Cardiac fibroblast (primary cell): ENCODE measurements around the gene LIMK1.
"Not testable (repeated sequence)": the region's sequence is repeated elsewhere in the genome, so short reads cannot be mapped to it uniquely, and the experiment has no call there.

Source experiments
- DNase-seq, 2 donors: peaks; one replicate each; pipeline versions ENCODE4 v3.0.0 to v3.0.0-alpha.2; 2010; ENCODE audit warnings: low read depth in 2 of 2
- H3K4me3 ChIP-seq, 2 donors: replicated peaks in 1 of 2; 1 replicate in 1 of 2; 2 replicates in 1 of 2; pipeline ENCODE4 v1.5.1; 2011; ENCODE audit warnings: low read depth in 2 of 2, low read length in 2 of 2, mild to moderate bottlenecking in 2 of 2, moderate library complexity in 1 of 2
- CTCF ChIP-seq: IDR thresholded peaks from one replicate; pipeline ENCODE4 v1.5.1; 2011; ENCODE audit warnings: low read depth, mild to moderate bottlenecking, low read length, inconsistent platforms

Gene LIMK1

GRCh38 chr7:74121401-74122249, 38.0 kb downstream of the LIMK1 start:
- no peak for DNase-seq
- H3K4me3 ChIP-seq = no peak overlapping the region

DNA sequence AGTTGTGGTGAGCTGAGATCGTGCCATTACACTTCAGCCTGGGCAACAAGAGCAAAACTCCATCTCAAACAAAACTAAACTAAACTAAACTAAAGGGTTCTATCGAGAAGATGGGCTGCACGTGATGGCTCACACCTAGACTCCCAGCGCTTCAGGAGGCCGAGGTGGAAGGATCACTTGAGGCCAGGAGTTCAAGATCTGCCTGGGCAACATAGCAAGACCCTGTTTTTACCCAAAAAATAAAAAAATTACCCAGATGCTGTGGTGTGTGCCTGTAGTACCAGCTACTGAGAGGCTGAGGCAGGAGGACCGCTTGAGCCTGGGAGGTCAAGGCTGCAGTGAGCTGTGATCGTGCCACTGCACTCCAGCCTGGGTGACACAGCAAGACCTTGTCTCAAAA, 40.3 kb downstream of the LIMK1 start:
- not testable (repeated sequence) for DNase-seq

More at GRCh38 chr7:74121401-74122249, 38.0 kb downstream of the LIMK1 start:
- TF ChIP-seq CTCF = no peak

DNA sequence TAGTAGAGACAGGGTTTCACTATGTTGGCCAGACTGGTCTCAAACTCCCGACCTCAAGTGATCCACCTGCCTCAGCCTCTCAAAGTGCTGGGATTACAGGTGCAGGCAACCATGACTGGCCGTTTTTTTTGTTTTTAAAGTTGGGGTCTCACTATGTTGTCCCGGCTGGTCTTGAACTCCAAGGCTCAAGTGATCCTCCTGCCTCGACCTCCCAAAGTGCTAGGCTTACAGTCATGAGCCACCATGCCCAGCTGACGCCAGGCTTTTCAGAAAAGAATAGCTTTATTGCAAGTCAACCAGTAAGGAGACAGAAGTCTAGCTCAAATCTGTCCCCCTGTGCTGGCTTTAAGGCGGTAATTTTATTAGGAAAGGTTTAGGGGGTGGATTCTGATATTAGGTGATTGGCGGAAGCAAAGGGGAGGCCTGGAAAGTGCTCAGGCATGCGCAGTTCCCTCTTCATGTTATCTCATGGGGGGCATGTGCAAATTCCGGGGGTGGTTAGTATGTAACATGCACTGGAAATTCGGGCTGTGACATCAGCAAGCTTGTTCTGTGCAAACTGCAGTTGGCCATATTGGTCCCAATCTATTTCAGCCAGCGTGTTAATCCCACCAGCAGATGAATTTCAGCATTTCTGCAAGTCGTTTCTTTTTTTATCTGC, 42.7 kb downstream of the LIMK1 start:
- DNase-seq = no peak
- no peak for TF ChIP-seq CTCF
- no peak overlapping the region for H3K4me3 ChIP-seq

More for the DNA sequence above, 40.3 kb downstream of the LIMK1 start:
- H3K4me3 ChIP-seq = not testable (repeated sequence)

GRCh38 chr7:74129887-74130286, 46.3 kb downstream of the LIMK1 start:
- no peak for DNase-seq

GRCh38 chr7:74130518-74130917, 46.9 kb downstream of the LIMK1 start:
- no peak overlapping the region for H3K4me3 ChIP-seq
- no peak for TF ChIP-seq CTCF
- no peak for DNase-seq

More at GRCh38 chr7:74129887-74130286, 46.3 kb downstream of the LIMK1 start:
- no peak for TF ChIP-seq CTCF
- no peak overlapping the region for H3K4me3 ChIP-seq

- TF ChIP-seq CTCF = no peak
- DNase-seq = peak; percentile 18 to 38
- H3K4me3 ChIP-seq = no peak overlapping the region
Observed at GRCh38 chr7:74134117-74134620, 50.6 kb downstream of the LIMK1 start.

DNA sequence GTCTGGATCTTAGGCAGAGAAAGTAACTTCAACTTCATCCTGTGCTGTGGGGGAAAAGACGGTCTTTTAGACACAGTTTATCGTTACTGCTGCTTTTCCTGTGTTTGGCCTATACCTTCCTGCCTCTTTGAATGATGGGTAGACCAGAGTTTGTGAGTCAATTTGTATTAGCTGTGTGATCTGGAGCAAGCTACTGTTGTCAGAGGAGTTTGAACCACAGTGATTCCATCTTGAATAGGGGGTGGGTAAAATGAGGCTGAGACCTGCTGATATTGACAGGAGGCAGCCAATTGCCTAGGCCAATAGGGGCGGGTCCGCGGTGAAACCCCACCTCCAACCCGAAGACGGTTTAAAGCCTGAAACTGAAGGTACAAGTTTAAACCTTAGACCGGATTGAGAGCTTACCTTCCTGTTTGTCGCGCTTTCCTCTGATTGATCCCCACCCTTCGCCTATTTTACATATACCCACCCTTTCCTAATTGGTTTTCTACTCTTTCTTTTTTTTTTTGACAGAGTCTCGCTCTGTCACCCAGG, 54.8 kb downstream of the LIMK1 start:
- H3K4me3 ChIP-seq = no peak overlapping the region
- DNase-seq = no peak
- TF ChIP-seq CTCF = no peak
